Measurements from ENCODE around the gene PKP1. TPM values are rescaled to one million over a fixed set of nuclear protein-coding genes. Genes with fewer than 3 reads are reported as not detected.
"Not testable (repeated sequence)": the region's sequence is repeated elsewhere in the genome, so short reads cannot be mapped to it uniquely, and the experiment has no call there.

PKP1 gene, protein sequence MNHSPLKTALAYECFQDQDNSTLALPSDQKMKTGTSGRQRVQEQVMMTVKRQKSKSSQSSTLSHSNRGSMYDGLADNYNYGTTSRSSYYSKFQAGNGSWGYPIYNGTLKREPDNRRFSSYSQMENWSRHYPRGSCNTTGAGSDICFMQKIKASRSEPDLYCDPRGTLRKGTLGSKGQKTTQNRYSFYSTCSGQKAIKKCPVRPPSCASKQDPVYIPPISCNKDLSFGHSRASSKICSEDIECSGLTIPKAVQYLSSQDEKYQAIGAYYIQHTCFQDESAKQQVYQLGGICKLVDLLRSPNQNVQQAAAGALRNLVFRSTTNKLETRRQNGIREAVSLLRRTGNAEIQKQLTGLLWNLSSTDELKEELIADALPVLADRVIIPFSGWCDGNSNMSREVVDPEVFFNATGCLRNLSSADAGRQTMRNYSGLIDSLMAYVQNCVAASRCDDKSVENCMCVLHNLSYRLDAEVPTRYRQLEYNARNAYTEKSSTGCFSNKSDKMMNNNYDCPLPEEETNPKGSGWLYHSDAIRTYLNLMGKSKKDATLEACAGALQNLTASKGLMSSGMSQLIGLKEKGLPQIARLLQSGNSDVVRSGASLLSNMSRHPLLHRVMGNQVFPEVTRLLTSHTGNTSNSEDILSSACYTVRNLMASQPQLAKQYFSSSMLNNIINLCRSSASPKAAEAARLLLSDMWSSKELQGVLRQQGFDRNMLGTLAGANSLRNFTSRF
- total RNA-seq: under 1 TPM; 0.18 to 0.44 TPM
- not detected for polyA plus RNA-seq (2013, experiment 1 of 2)
- not detected for polyA plus RNA-seq (2013, experiment 2 of 2)
- long read RNA-seq, experiment 1: 0 reads
- long read RNA-seq, experiment 2: 0 reads
- long read RNA-seq, experiment 3: 0 reads
- long read RNA-seq, experiment 4: 0 reads

GRCh38 chr1:201282931-201283829 lies at the start of gene PKP1:
Gene PKP1, plus strand, starts transcription at chr1:201283506. Its CDS starts 197 bp downstream, at chr1:201283703.
- peaks cover 15% of the 10 kb centered on the region for H3K4me1 Mint-ChIP-seq
- H3K27ac Mint-ChIP-seq: no peak within 1 kb of the TSS
- peak within 1 kb of the TSS; percentile 47 for H3K4me3 Mint-ChIP-seq
- no peak for TF ChIP-seq CTCF (conservative IDR thresholded peaks at IDR 0.05)
- no peaks in the 10 kb centered on the region for H3K4me1 ChIP-seq (ENCODE audit: control insufficient read depth, insufficient read depth, low read length)
- no peaks in the 10 kb centered on the region for H3K9me3 ChIP-seq (ENCODE audit: control insufficient read depth, low read length)
- no peaks in the 10 kb centered on the region for H3K9me3 Mint-ChIP-seq
- H3K27me3 Mint-ChIP-seq (ENCODE audit: insufficient read depth): peaks cover 73% of the 10 kb centered on the region
- H3K4me3 ChIP-seq (ENCODE audit: low read length): no peak within 1 kb of the TSS
- H3K27me3 ChIP-seq (ENCODE audit: control insufficient read depth, insufficient read depth, low read length, poor library complexity, severe bottlenecking): peaks cover 23% of the 10 kb centered on the region
- WGBS, 2 experiments (ENCODE audit: insufficient coverage in 1 of 2, insufficient read length in 1 of 2): 67 to 82% methylated on average over 39 to 55 of the region's 55 CpGs
- no peak within 1 kb of the TSS for H3K9ac ChIP-seq (ENCODE audit: extremely low read depth, low read length, poor library complexity, severe bottlenecking)
- H3K36me3 Mint-ChIP-seq (ENCODE audit: low read depth): no peaks in the 10 kb centered on the region
- no peaks in the 10 kb centered on the region for H3K36me3 ChIP-seq (ENCODE audit: control insufficient read depth, insufficient read depth, low read length)
- H3K27ac ChIP-seq (ENCODE audit: low read depth, low read length): no peak within 1 kb of the TSS
- DNase-seq: peak; percentile 83

DNA sequence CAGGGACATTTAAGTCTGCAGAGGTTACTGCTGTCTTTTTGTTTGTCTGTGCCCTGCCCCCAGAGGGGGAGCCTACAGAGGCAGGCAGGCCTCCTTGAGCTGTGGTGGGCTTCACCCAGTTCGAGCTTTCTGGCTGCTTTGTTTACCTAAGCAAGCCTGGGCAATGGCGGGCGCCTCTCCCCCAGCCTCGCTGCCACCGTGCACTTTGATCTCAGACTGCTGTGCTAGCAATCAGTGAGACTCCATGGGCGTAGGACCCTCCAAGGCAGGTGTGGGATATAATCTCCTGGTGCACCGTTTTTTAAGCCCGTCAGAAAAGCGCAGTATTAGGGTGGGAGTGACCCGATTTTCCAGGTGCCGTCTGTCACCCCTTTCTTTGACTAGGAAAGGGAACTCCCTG lies 43.7 kb upstream of the PKP1 start:
- not testable (repeated sequence) for H3K4me1 ChIP-seq (ENCODE audit: control insufficient read depth, insufficient read depth, low read length); H3K4me1 Mint-ChIP-seq; H3K27ac Mint-ChIP-seq; H3K36me3 Mint-ChIP-seq (ENCODE audit: low read depth); H3K9me3 ChIP-seq (ENCODE audit: control insufficient read depth, low read length); H3K27ac ChIP-seq (ENCODE audit: low read depth, low read length); H3K36me3 ChIP-seq (ENCODE audit: control insufficient read depth, insufficient read depth, low read length); H3K9ac ChIP-seq (ENCODE audit: extremely low read depth, low read length, poor library complexity, severe bottlenecking); DNase-seq; H3K4me3 Mint-ChIP-seq; H3K4me3 ChIP-seq (ENCODE audit: low read length)
- WGBS, 2 experiments (ENCODE audit: insufficient coverage in 1 of 2, insufficient read length in 1 of 2): 82 to 100% methylated on average over 3 to 9 of the region's 11 CpGs
- H3K27me3 Mint-ChIP-seq (ENCODE audit: insufficient read depth): peaks cover 19% of the 10 kb centered on the region
- peaks cover 21% of the 10 kb centered on the region for H3K9me3 Mint-ChIP-seq
- peaks cover 22% of the 10 kb centered on the region for H3K27me3 ChIP-seq (ENCODE audit: control insufficient read depth, insufficient read depth, low read length, poor library complexity, severe bottlenecking)

DNA sequence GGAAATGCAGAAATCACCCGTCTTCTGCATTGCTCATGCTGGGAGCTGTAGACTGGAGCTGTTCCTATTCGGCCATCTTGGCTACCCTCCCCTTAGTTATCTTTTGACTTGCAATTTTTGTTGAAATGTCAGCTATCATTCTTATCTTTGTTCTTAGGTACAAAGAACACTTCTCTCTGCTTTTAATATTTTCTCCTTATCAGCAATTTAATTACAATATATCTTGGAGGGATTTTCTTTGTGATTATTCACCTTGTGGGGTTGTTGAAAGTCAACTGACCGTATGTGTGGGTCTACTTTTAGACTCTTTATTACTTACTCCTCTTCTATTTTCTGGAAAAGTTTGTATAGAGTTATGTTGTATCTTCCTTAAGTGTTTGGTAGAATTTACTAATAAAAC lies 43.1 kb upstream of the PKP1 start:
- Histone ChIP-seq H3K27ac (ENCODE audit: low read depth, low read length) (no peak overlapping the region), H3K9ac (ENCODE audit: extremely low read depth, low read length, poor library complexity, severe bottlenecking) (no peak overlapping the region), H3K36me3 (ENCODE audit: control insufficient read depth, insufficient read depth, low read length) (no peaks in the 10 kb centered on the region), H3K9me3 (ENCODE audit: control insufficient read depth, low read length) (no peaks in the 10 kb centered on the region), H3K4me3 (ENCODE audit: low read length) (no peak overlapping the region), H3K27me3 (ENCODE audit: control insufficient read depth, insufficient read depth, low read length, poor library complexity, severe bottlenecking) (peaks cover 22% of the 10 kb centered on the region), H3K4me1 (ENCODE audit: control insufficient read depth, insufficient read depth, low read length) (no peaks in the 10 kb centered on the region)
- TF ChIP-seq CTCF (conservative IDR thresholded peaks at IDR 0.05): no peak
- 96 to 100% methylated on average over 1 to 2 of the region's 3 CpGs for WGBS, 2 experiments (ENCODE audit: insufficient coverage in 1 of 2, insufficient read length in 1 of 2)
- Mint-ChIP-seq H3K27me3 (ENCODE audit: insufficient read depth) (peaks cover 25% of the 10 kb centered on the region), H3K9me3 (peaks cover 21% of the 10 kb centered on the region), H3K27ac (no peak overlapping the region), H3K4me3 (no peak overlapping the region), H3K36me3 (ENCODE audit: low read depth) (no peaks in the 10 kb centered on the region), H3K4me1 (no peaks in the 10 kb centered on the region)
- no peak for DNase-seq

Measured in endodermal cell (in vitro differentiated cells).